H9 (cell line): ENCODE measurements around the gene RUNX2. TPM values are rescaled to one million over a fixed set of nuclear protein-coding genes. Genes with fewer than 3 reads are reported as not detected.

Source experiments
- DNase-seq: peaks from one replicate; pipeline ENCODE4 v3.0.0-alpha.2; 2017
- H2AFZ ChIP-seq: one replicate; pipeline ENCODE4 v1.6.1; 2013; ENCODE audit warnings: mild to moderate bottlenecking, low read length, control low read depth, moderate library complexity
- H2AK5ac ChIP-seq: 2 replicates; pipeline ENCODE4 v1.6.1; 2013; ENCODE audit warnings: low read length, control low read depth, mixed read lengths; ENCODE audit not compliant: insufficient read length
- H2BK120ac ChIP-seq: one replicate; pipeline ENCODE4 v1.6.1; 2013; ENCODE audit warnings: low read depth, mild to moderate bottlenecking, low read length, control low read depth, inconsistent platforms; ENCODE audit not compliant: poor library complexity, severe bottlenecking
- H2BK12ac ChIP-seq: 2 replicates; pipeline ENCODE4 v1.6.1; 2013; ENCODE audit warnings: low read length, control low read depth, mixed read lengths, low read depth; ENCODE audit not compliant: insufficient read length
- H2BK15ac ChIP-seq: 2 replicates; pipeline ENCODE4 v1.6.1; 2013; ENCODE audit warnings: low read depth, low read length, control low read depth
- H2BK20ac ChIP-seq: one replicate; pipeline ENCODE4 v1.6.1; 2013; ENCODE audit warnings: low read depth, mild to moderate bottlenecking, low read length, control low read depth, inconsistent platforms; ENCODE audit not compliant: poor library complexity, severe bottlenecking
- H2BK5ac ChIP-seq: 2 replicates; pipeline ENCODE4 v1.6.1; 2013; ENCODE audit warnings: low read length, control low read depth, mixed read lengths; ENCODE audit not compliant: insufficient read length
- H3K14ac ChIP-seq: 2 replicates; pipeline ENCODE4 v1.6.1; 2013; ENCODE audit warnings: low read length, control low read depth; ENCODE audit not compliant: insufficient read depth
- H3K18ac ChIP-seq: 2 replicates; pipeline ENCODE4 v1.6.1; 2013; ENCODE audit warnings: low read depth, mild to moderate bottlenecking, mixed read lengths, low read length, control low read depth; ENCODE audit not compliant: insufficient read length
- H3K23ac ChIP-seq: 2 replicates; pipeline ENCODE4 v1.6.1; 2013; ENCODE audit warnings: low read length, control low read depth, mixed read lengths, low read depth; ENCODE audit not compliant: insufficient read length
- H3K23me2 ChIP-seq: 2 replicates; pipeline ENCODE4 v1.6.1; 2013; ENCODE audit warnings: low read depth, mild to moderate bottlenecking, mixed read lengths, low read length, control low read depth; ENCODE audit not compliant: insufficient read length, poor library complexity, severe bottlenecking
- H3K27ac ChIP-seq: 2 replicates; pipeline ENCODE4 v1.5.1; 2013; ENCODE audit warnings: low read length, control low read depth, mixed read lengths, low read depth; ENCODE audit not compliant: insufficient read length
- H3K27me3 ChIP-seq: 2 replicates; pipeline ENCODE4 v1.6.1; 2013; ENCODE audit warnings: low read length, control low read depth, inconsistent platforms; ENCODE audit not compliant: insufficient read depth
- H3K4ac ChIP-seq: 2 replicates; pipeline ENCODE4 v1.6.1; 2013; ENCODE audit warnings: low read depth, mild to moderate bottlenecking, control low read depth, inconsistent platforms, low read length, moderate library complexity
- H3K4me1 ChIP-seq: 2 replicates; pipeline ENCODE4 v1.6.1; 2013; ENCODE audit warnings: low read length, control low read depth, inconsistent platforms; ENCODE audit not compliant: insufficient read depth
- H3K4me2 ChIP-seq: 2 replicates; pipeline ENCODE4 v1.6.1; 2013; ENCODE audit warnings: low read length, control low read depth, mixed read lengths; ENCODE audit not compliant: insufficient read length, insufficient read depth
- H3K56ac ChIP-seq: 2 replicates; pipeline ENCODE4 v1.6.1; 2013; ENCODE audit warnings: low read depth, mild to moderate bottlenecking, mixed read lengths, low read length, control low read depth; ENCODE audit not compliant: insufficient read length
- H3K79me1 ChIP-seq: 2 replicates; pipeline ENCODE4 v1.6.1; 2013; ENCODE audit warnings: low read depth, mild to moderate bottlenecking, moderate library complexity, low read length, control low read depth, inconsistent platforms; ENCODE audit not compliant: insufficient read depth, poor library complexity, severe bottlenecking
- H3K79me2 ChIP-seq: 2 replicates; pipeline ENCODE4 v1.6.1; 2013; ENCODE audit warnings: low read length, control low read depth, inconsistent platforms; ENCODE audit not compliant: insufficient read depth
- H3K9ac ChIP-seq: 2 replicates; pipeline ENCODE4 v1.6.1; 2013; ENCODE audit warnings: low read length, control low read depth, mixed read lengths; ENCODE audit not compliant: insufficient read length; ENCODE audit errors: extremely low read depth
- H3K9me3 ChIP-seq: one replicate; pipeline ENCODE4 v1.6.1; 2013; ENCODE audit warnings: low read depth, low read length, inconsistent platforms; ENCODE audit not compliant: control insufficient read depth
- H3T11ph ChIP-seq: one replicate; pipeline ENCODE4 v1.6.1; 2013; ENCODE audit warnings: mild to moderate bottlenecking, low read length, control low read depth, inconsistent platforms
- H4K20me1 ChIP-seq: one replicate; pipeline ENCODE4 v1.6.1; 2013; ENCODE audit not compliant: control insufficient read depth, insufficient read length, insufficient read depth
- H4K5ac ChIP-seq: 2 replicates; pipeline ENCODE4 v1.6.1; 2013; ENCODE audit warnings: low read depth, mild to moderate bottlenecking, mixed read lengths, low read length, control low read depth; ENCODE audit not compliant: insufficient read length
- H4K8ac ChIP-seq: replicated peaks from 2 replicates; pipeline ENCODE4 v1.6.1; 2013; ENCODE audit warnings: low read length, control low read depth, mixed read lengths, low read depth; ENCODE audit not compliant: insufficient read length
- H4K91ac ChIP-seq: 2 replicates; pipeline ENCODE4 v1.6.1; 2013; ENCODE audit warnings: low read depth, mild to moderate bottlenecking, moderate library complexity, mixed read lengths, low read length, control low read depth; ENCODE audit not compliant: insufficient read length
- H3K27ac Mint-ChIP-seq, 3 experiments: 2 replicates in 2 of 3; 3 replicates in 1 of 3; pipeline ENCODE4 v1.8.0; 2020 to 2021; ENCODE audit warnings: mixed read lengths in 3 of 3, mild to moderate bottlenecking in 1 of 3, moderate library complexity in 1 of 3
- H3K27me3 Mint-ChIP-seq: 2 replicates; pipeline ENCODE4 v1.8.0; 2021; ENCODE audit warnings: low read depth, mild to moderate bottlenecking, moderate library complexity, mixed read lengths
- H3K36me3 Mint-ChIP-seq, 3 experiments: 2 replicates in 2 of 3; 3 replicates in 1 of 3; pipeline ENCODE4 v1.8.0; 2020 to 2021; ENCODE audit warnings: low read depth in 3 of 3, mixed read lengths in 3 of 3; ENCODE audit not compliant: insufficient read depth in 1 of 3
- H3K4me1 Mint-ChIP-seq, 2 experiments: 2 replicates each; pipeline ENCODE4 v1.8.0; 2020; ENCODE audit warnings: mixed read lengths in 2 of 2
- H3K4me3 Mint-ChIP-seq, 2 experiments: 2 replicates in 1 of 2; 3 replicates in 1 of 2; pipeline ENCODE4 v1.8.0; 2020 to 2021; ENCODE audit warnings: mild to moderate bottlenecking in 2 of 2, mixed read lengths in 2 of 2, moderate library complexity in 1 of 2
- H3K9me3 Mint-ChIP-seq, 2 experiments: 2 replicates in 1 of 2; 3 replicates in 1 of 2; pipeline ENCODE4 v1.8.0; 2020; ENCODE audit warnings: mild to moderate bottlenecking in 2 of 2, mixed read lengths in 2 of 2, moderate library complexity in 1 of 2
- WGBS: extraction: QIAGEN DNeasy Blood & Tissue Kit; methylation state at CpG from one replicate; pipeline ENCODE4 v1.1.7; 2013; ENCODE audit warnings: missing lambda C conversion rate, low lambda C conversion rate, mixed read lengths; ENCODE audit not compliant: insufficient read length; ENCODE audit errors: extremely low coverage; 5-methylcytosine and 5-hydroxymethylcytosine counted together
- total RNA-seq: library from RNA; stranded (reverse); gene quantifications from 2 replicates; pipeline ENCODE4 v1.2.1, GENCODE V29; 2021
- TF ChIP-seq, protein P1 (sequence below): fragments of 200-600 bp; sonication (generic); conservative IDR thresholded peaks from 3 replicates; pipeline ENCODE4 v1.8.0; 2021; ENCODE audit warnings: antibody characterized with exemption, mild to moderate bottlenecking

The RUNX2 gene
- total RNA-seq, 1 experiment from 2014 or later = 0.15 TPM

DNA sequence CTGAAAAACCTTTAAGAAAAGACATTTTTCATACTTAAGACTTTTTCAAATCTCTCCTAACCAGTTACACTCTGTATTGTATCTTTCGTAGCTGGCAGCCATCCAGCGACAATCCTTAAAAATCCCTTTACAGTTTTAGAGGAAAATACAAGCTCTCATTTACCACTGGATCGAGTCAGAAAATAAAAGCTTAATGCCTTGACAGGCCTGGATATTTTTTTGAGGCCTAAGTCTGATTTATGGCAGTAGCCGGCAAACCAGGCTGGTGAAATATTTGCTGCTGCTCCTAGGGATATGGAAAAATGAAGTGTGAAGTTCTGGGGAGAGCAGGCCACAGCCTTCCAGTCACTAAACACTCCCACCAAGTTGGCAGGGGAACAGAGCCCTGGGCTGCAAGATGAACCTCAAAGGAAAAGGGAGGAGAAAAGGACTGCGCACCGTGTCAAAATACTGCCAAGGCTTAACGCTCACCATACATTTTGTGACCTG, 262.6 kb downstream of the RUNX2 start:
- Histone ChIP-seq H2AK5ac (no peak overlapping the region), H2BK20ac (no peak overlapping the region), H3K4ac (no peak overlapping the region), H3K23ac (no peak overlapping the region), H4K8ac (no peak overlapping the region), H3K27me3 (no peaks in the 10 kb centered on the region), H3K9ac (no peak overlapping the region), H3K9me3 (no peaks in the 10 kb centered on the region), H2BK12ac (no peak overlapping the region), H3K23me2 (no peaks in the 10 kb centered on the region), H3K56ac (no peak overlapping the region), H3K79me1 (no peaks in the 10 kb centered on the region), H4K5ac (no peak overlapping the region), H3K18ac (no peak overlapping the region), H2BK15ac (no peak overlapping the region), H2BK120ac (no peak overlapping the region), H3K4me1 (no peaks in the 10 kb centered on the region; the same call in 1 of the 2 replicates), H2AFZ (no peak overlapping the region), H2BK5ac (no peak overlapping the region), H4K20me1 (no peaks in the 10 kb centered on the region), H3K4me2 (no peak overlapping the region), H3T11ph (no peak overlapping the region), H3K27ac (no peak overlapping the region), H3K79me2 (no peaks in the 10 kb centered on the region), H4K91ac (no peak overlapping the region), H3K14ac (no peak overlapping the region)
- DNase-seq = no peak
- no peaks in the 10 kb centered on the region; the same call in 1 of the 2 replicates for H3K27me3 Mint-ChIP-seq
- H3K27ac Mint-ChIP-seq = no peak overlapping the region
- no peak overlapping the region for H3K4me3 Mint-ChIP-seq
- TF ChIP-seq, protein P1, sequence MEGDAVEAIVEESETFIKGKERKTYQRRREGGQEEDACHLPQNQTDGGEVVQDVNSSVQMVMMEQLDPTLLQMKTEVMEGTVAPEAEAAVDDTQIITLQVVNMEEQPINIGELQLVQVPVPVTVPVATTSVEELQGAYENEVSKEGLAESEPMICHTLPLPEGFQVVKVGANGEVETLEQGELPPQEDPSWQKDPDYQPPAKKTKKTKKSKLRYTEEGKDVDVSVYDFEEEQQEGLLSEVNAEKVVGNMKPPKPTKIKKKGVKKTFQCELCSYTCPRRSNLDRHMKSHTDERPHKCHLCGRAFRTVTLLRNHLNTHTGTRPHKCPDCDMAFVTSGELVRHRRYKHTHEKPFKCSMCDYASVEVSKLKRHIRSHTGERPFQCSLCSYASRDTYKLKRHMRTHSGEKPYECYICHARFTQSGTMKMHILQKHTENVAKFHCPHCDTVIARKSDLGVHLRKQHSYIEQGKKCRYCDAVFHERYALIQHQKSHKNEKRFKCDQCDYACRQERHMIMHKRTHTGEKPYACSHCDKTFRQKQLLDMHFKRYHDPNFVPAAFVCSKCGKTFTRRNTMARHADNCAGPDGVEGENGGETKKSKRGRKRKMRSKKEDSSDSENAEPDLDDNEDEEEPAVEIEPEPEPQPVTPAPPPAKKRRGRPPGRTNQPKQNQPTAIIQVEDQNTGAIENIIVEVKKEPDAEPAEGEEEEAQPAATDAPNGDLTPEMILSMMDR = no peak
- peaks cover 12% of the 10 kb centered on the region in 2 experiments for H3K4me1 Mint-ChIP-seq
- H3K36me3 Mint-ChIP-seq = no peaks in the 10 kb centered on the region; a peak in 1 of 7 replicates
- no CpG with 5 or more reads among the region's 7 CpGs for WGBS
- H3K9me3 Mint-ChIP-seq = no peaks in the 10 kb centered on the region
